GM20000 (cell line): Measurements from ENCODE around the gene KIF18B.

ENCODE experiments used
- DNase-seq: peaks from one replicate; pipeline ENCODE4 v3.0.0; 2012; ENCODE audit warnings: low spot score
- TF ChIP-seq, protein P1 (sequence below): IDR thresholded peaks from 2 replicates; pipeline ENCODE4 v1.5.1; 2012; ENCODE audit warnings: mild to moderate bottlenecking, control low read depth; ENCODE audit errors: extremely low read depth, missing control alignments

KIF18B gene

DNA sequence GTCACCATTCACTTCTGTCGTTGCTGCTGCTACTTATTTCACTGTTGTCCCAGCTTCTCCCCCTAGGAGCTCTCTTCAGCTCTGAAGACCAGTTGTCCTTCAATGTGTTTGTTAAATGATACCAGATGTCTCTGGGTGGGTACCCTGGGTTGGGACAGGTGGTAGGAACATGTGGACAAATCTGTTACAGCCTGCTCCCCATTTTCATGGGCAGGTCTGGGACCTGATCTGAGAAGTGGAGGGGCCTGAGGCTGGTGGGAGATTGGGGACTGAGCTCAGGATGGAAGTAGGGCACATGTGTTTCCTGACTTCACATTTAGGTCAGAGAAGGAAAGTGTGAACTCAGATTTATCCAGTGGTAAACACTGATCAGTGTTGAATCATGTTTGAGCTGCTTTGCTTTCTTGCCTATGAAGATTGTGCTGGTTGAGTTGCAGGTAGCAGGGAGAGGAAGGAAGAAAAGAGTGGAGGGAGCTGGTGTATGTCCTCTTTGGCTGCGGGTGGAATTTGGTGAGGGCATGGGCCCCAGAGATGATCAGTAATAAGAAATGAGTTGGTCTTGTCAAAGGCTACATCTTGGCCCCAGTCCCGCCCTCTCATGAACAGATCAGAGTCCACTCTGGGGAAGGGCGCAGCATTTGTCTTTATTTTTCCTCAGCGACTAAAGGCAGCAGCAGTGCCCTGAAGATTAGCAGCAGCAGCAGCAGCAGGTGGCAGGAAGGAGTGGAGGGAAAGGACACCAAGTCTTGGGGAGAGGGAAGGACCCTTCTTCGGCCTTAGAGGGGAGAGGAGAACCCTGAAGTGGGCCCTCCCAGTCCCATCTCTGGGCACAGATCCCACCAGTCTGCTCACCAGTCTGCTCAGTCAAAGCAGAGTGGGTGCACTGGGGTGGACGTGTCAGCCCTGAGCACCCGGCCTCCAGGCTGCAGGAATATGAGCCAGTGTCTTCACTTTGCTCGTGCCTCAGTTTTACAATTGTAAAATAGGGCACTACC lies 42.3 kb downstream of the KIF18B start:
- TF ChIP-seq, protein P1, sequence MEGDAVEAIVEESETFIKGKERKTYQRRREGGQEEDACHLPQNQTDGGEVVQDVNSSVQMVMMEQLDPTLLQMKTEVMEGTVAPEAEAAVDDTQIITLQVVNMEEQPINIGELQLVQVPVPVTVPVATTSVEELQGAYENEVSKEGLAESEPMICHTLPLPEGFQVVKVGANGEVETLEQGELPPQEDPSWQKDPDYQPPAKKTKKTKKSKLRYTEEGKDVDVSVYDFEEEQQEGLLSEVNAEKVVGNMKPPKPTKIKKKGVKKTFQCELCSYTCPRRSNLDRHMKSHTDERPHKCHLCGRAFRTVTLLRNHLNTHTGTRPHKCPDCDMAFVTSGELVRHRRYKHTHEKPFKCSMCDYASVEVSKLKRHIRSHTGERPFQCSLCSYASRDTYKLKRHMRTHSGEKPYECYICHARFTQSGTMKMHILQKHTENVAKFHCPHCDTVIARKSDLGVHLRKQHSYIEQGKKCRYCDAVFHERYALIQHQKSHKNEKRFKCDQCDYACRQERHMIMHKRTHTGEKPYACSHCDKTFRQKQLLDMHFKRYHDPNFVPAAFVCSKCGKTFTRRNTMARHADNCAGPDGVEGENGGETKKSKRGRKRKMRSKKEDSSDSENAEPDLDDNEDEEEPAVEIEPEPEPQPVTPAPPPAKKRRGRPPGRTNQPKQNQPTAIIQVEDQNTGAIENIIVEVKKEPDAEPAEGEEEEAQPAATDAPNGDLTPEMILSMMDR = no peak
- no peak for DNase-seq

DNA sequence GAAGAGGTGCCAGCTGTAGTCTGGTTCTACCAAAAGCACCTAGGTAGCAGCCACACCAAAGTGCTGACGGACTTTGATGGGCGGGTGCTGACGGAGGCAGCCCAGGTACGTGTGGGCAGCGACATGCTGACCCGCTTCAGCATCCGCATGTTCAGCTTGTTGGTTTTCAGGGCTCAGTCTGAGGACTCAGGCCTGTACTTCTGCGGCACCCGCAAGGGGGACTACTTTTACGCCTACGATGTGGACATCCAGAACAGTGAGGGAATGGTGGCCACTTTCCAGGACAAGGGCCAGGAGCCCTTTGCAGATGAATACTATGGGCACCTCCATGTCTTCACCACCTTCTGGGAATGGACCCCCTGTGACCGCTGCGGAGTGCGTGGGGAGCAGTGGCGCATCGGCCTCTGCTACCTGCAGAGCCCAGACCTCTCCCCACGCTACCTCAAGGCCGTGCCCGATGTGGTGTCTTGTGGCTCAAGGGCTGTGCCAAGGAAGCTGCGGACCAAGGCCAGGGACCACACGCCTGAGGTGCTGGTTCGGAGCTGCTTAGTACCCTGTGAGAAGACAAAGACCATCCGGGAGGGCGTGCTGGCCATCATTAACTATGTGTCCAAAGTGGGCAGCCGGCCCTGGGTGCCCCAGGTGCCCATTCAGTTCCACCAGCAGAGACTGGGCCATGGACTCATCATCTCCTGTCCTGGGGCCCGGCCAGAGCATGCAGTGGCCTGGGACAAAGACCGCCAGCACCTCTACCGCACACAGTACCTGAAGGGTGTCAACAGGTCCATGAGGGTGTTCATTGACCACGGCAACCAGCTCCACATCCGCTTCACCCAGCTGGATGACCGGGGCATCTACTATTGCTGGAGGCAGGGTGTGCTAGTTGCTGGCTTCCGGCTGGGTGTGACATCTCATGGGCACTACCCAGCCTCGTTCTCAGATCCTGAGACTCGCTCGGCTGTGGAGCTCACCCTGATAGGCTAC lies 43.3 kb downstream of the KIF18B start:
- TF ChIP-seq, protein P1 = no peak
- DNase-seq = no peak

DNA sequence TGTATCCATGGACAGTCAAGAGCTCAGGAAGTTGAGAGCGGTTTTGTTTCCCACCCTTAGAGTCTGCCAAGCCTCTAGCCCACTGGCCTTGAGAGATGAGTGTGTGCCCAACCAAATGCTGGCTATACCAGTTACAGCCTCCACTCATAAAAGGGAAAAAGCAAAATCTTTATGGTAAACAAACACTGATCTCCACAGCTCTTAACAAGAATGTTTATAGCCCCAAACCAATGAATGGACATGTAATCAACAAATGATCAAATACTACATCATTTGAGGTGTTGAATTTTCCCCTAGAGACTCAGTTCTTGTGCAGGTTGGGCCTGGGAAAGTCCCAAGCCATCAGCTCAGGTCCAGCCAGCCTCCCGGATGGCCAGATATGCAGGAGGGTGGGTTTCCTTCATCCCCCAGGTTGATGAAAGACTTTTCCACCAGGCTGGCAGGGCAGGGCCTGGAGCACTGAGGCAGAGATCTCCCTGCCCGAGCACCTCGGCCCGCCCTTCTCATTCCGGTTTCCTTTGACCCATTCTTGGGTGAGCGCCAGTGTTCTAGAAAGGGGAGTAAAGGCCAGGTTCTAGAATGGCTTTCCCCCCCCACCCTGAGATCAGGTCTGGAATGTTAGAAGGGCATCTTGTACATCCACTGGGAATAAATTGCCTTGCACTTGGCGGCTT lies 44.4 kb downstream of the KIF18B start:
- DNase-seq = no peak
- TF ChIP-seq, protein P1 = no peak

DNA sequence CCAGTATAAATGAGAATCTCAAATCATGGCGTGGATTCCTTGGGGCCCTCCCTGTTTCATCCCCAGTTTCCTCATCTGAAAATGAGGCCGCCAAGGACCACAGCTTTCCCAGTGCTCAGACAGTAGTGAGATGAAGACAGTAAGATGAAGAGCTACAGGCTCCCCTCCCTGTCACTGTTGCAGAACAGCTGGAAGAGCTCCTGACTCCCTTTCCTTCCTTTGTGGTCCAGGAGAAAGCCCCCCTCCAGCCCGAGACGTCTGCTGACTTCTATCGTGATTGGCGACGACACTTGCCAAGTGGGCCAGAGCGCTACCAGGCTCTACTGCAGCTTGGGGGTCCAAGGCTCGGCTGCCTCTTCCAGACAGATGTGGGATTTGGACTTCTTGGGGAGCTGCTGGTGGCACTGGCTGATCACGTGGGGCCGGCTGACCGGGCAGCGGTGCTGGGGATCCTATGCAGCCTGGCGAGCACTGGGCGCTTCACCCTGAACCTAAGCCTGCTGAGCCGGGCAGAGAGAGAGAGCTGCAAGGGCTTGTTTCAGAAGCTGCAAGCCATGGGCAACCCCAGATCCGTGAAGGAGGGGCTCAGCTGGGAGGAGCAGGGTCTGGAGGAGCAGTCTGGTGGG lies 45.3 kb downstream of the KIF18B start:
- TF ChIP-seq, protein P1 = no peak

DNA sequence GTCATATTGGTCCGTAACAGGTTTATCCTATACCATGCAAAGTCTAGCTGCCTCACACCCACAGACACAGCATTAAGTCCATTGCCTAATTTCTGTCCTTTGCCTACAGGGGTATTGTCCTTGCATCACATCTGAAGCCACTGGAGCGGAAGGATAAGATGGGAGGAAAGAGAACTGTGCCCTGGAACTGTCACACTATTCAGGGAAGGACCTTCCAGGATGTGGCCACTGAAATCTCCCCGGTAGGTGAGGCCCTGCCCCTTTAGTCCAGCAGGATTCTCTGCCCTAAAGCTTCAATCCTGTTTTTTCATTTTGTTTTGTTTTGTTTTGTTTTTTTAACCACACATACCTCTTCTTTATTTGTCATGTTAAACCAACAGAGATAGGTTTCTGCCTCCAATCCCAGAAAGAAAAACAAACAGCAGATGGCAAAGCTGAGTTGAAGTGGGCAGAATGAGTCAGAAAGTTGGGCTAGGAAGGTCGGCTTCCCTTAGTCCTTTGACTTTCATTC lies 46.1 kb downstream of the KIF18B start:
- no peak for DNase-seq
- TF ChIP-seq, protein P1 = no peak

More for the DNA sequence above, 45.3 kb downstream of the KIF18B start:
- no peak for DNase-seq

DNA sequence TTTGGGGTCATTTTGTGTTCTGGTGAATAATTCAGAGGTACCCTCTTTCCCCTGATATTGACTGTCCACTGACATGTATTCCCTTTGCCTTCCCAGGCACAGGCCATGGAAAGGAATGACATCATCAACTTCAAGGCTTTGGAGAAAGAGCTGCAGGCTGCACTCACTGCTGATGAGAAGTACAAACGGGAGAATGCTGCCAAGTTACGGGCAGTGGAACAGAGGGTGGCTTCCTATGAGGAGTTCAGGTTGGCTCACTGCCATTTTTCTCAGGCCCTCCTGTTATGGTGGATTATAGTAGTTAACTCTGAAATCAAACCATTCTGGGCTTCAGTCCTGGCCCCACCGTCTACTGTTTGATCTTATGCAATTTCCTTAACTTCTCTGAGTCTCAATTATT lies 46.7 kb downstream of the KIF18B start:
- TF ChIP-seq, protein P1 = no peak
- DNase-seq = no peak
